Measurements from ENCODE around the gene FCSK. TPM values are rescaled to one million over a fixed set of nuclear protein-coding genes. Genes with fewer than 3 reads are reported as not detected.

The FCSK gene
- total RNA-seq, 1 donor from 2014 or later: 21.8 TPM

GRCh38 chr16:70417661-70418060, 36.7 kb upstream of the FCSK start:
- H3K4me3 ChIP-seq (ENCODE audit: low read depth, low read length): no peak overlapping the region
- no peak for DNase-seq (ENCODE audit: low read depth)
- no peak for TF ChIP-seq CTCF (conservative IDR thresholded peaks at IDR 0.05; ENCODE audit: low read depth, low read length)

GRCh38 chr16:70418274-70418992, 36.0 kb upstream of the FCSK start:
- no peak for DNase-seq (ENCODE audit: low read depth)
- no peak overlapping the region for H3K4me3 ChIP-seq (ENCODE audit: low read depth, low read length)
- no peak for TF ChIP-seq CTCF (conservative IDR thresholded peaks at IDR 0.05; ENCODE audit: low read depth, low read length)

- no peak for TF ChIP-seq CTCF (conservative IDR thresholded peaks at IDR 0.05; ENCODE audit: low read depth, low read length)
- no peak for DNase-seq (ENCODE audit: low read depth)
Observed at GRCh38 chr16:70418993-70419318, 35.4 kb upstream of the FCSK start.

GRCh38 chr16:70419384-70420327, 34.7 kb upstream of the FCSK start:
- TF ChIP-seq CTCF (conservative IDR thresholded peaks at IDR 0.05; ENCODE audit: low read depth, low read length): no peak
- no peak overlapping the region for H3K4me3 ChIP-seq (ENCODE audit: low read depth, low read length)
- no peak for DNase-seq (ENCODE audit: low read depth)

More at GRCh38 chr16:70418993-70419318, 35.4 kb upstream of the FCSK start:
- no peak overlapping the region for H3K4me3 ChIP-seq (ENCODE audit: low read depth, low read length)

GRCh38 chr16:70421014-70421413, 33.4 kb upstream of the FCSK start:
- no peak for TF ChIP-seq CTCF (conservative IDR thresholded peaks at IDR 0.05; ENCODE audit: low read depth, low read length)
- DNase-seq (ENCODE audit: low read depth): no peak
- H3K4me3 ChIP-seq (ENCODE audit: low read depth, low read length): no peak overlapping the region

GRCh38 chr16:70421473-70422311, 32.7 kb upstream of the FCSK start:
- no peak overlapping the region for H3K4me3 ChIP-seq (ENCODE audit: low read depth, low read length)
- no peak for DNase-seq (ENCODE audit: low read depth)
- TF ChIP-seq CTCF (conservative IDR thresholded peaks at IDR 0.05; ENCODE audit: low read depth, low read length): no peak

Measured in epithelial cell of proximal tubule (primary cell).